Activated T-helper 9 cell treated with anti-CD3 and anti-CD28 coated beads, Interleukin-2, amount 50 U/mL, for 16 hours (primary cell): ENCODE results near the gene STAC2.

Experiments used
- DNase-seq: peaks from one replicate; pipeline ENCODE4 v3.0.0-alpha.2; 2020; ENCODE audit warnings: low read depth

Gene STAC2

DNA sequence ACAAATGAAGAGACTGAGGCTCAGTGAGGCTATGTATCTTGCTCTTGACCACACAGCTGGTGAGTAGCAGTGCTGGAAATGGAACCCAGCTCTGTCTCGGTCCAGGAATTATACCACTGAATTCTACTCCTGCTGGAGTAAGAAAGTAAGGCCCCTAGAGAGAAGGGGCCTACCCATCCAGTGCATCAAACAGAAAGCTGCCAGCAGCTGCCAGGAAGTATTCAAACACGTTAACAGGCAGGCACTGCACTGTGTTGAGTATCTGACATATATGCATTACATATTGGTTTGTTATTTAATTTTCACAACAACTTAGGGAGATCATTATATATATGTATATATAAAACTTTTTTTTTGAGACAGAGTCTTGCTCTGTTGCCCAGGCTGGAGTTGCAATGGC, 63.8 kb downstream of the STAC2 start:
- no peak for DNase-seq
